Chondrocyte (in vitro differentiated cells): ENCODE results near the gene SPG11. TPM values are rescaled to one million over a fixed set of nuclear protein-coding genes. Genes with fewer than 3 reads are reported as not detected.
A peak's percentile ranks its signal among the peaks of the same experiment; 100 is the strongest.

Source experiments
- DNase-seq: peaks from one replicate; pipeline ENCODE4 v3.0.0; 2021; ENCODE audit warnings: mixed read lengths, low spot score
- H3K27ac Mint-ChIP-seq: one replicate; pipeline ENCODE4 v1.8.0; 2021; ENCODE audit warnings: mild to moderate bottlenecking, moderate library complexity, mixed read lengths; ENCODE audit not compliant: unreplicated experiment
- H3K27me3 Mint-ChIP-seq: 2 replicates; pipeline ENCODE4 v1.8.0; 2021; ENCODE audit warnings: low read depth, mixed read lengths
- H3K36me3 Mint-ChIP-seq: 2 replicates; pipeline ENCODE4 v1.8.0; 2021; ENCODE audit warnings: low read depth, mixed read lengths
- H3K4me1 Mint-ChIP-seq: 2 replicates; pipeline ENCODE4 v1.8.0; 2021; ENCODE audit warnings: low read depth, mild to moderate bottlenecking, mixed read lengths
- H3K4me3 Mint-ChIP-seq: one replicate; pipeline ENCODE4 v1.8.0; 2021; ENCODE audit warnings: mild to moderate bottlenecking, moderate library complexity, mixed read lengths; ENCODE audit not compliant: unreplicated experiment
- H3K9me3 Mint-ChIP-seq: 2 replicates; pipeline ENCODE4 v1.8.0; 2021; ENCODE audit warnings: low read depth, mixed read lengths
- total RNA-seq: library from RNA; stranded (reverse); gene quantifications from 3 replicates; pipeline ENCODE4 v1.2.1, GENCODE V29; 2021
- TF ChIP-seq, protein P1 (sequence below): fragments of 200-600 bp; sonication (generic); IDR thresholded peaks from 2 replicates; pipeline ENCODE4 v1.5.0; 2021; ENCODE audit warnings: antibody characterized with exemption, mild to moderate bottlenecking, moderate library complexity

Gene SPG11
- total RNA-seq, 1 donor from 2014 or later, result 45.4 TPM

DNA sequence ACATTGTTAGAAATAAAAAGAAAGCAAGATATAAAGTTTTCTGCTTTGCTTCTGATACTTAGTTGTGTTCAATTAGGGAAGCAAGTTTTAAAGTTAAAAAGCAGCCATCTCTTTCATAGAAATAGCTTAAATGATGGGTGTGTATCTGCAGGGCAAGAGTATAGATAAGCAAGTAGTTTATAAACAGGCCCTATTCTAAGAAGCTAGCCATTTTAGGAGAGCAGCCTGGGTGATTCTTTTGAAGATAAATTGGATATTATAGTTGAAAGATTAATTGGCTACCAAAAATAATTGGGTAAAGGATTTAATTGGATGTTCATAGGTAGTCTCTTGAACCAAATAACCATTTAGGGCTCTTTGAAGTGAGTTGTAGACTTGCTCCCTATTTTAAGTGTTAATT lies 120.9 kb downstream of the SPG11 start:
- no peak for DNase-seq
- peak overlapping the region; percentile 97 for H3K27ac Mint-ChIP-seq
- TF ChIP-seq, protein P1, sequence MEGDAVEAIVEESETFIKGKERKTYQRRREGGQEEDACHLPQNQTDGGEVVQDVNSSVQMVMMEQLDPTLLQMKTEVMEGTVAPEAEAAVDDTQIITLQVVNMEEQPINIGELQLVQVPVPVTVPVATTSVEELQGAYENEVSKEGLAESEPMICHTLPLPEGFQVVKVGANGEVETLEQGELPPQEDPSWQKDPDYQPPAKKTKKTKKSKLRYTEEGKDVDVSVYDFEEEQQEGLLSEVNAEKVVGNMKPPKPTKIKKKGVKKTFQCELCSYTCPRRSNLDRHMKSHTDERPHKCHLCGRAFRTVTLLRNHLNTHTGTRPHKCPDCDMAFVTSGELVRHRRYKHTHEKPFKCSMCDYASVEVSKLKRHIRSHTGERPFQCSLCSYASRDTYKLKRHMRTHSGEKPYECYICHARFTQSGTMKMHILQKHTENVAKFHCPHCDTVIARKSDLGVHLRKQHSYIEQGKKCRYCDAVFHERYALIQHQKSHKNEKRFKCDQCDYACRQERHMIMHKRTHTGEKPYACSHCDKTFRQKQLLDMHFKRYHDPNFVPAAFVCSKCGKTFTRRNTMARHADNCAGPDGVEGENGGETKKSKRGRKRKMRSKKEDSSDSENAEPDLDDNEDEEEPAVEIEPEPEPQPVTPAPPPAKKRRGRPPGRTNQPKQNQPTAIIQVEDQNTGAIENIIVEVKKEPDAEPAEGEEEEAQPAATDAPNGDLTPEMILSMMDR, result no peak
- H3K27me3 Mint-ChIP-seq, result no peaks in the 10 kb centered on the region
- H3K4me1 Mint-ChIP-seq, result peaks cover 70% of the 10 kb centered on the region
- no peaks in the 10 kb centered on the region for H3K9me3 Mint-ChIP-seq
- no peak overlapping the region for H3K4me3 Mint-ChIP-seq
- peaks cover 4% of the 10 kb centered on the region for H3K36me3 Mint-ChIP-seq

DNA sequence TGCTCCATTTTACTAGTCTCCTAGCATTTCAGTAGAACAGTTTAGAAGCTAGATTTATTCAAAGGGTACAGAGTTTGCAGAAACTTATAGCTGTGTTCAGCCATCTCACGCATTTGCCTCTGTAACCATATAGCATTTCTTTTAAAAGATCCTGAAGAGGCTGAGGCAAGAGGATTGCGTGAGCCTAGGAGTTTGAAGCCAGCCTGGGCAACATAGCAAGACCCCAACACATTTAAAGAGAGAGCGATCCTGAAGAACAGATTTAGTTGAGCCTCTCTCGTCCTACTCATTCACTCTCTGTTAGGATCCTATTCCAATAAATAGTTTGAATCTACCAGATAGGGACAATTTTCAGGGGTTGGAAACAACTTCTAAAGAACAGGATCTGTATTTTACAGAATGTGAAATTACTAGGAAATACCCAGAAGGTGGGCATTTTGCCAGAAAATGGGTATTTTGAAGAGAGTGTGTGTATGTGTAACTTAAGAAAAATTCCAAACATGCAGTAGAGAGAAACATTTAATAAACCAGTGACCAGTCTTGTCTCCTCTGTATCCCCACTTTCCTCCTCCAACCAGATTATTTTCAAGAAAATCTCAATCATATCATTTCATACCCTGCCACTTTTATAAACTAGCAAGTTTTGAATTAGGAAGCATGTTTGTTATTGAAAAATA lies 122.0 kb downstream of the SPG11 start:
- DNase-seq, result no peak
- peaks cover 64% of the 10 kb centered on the region for H3K4me1 Mint-ChIP-seq
- H3K27ac Mint-ChIP-seq, result peak overlapping the region; percentile 97

GRCh38 chr15:44537735-44538240 lies 125.7 kb downstream of the SPG11 start:
- DNase-seq, result no peak
- H3K27me3 Mint-ChIP-seq, result no peaks in the 10 kb centered on the region
- H3K4me1 Mint-ChIP-seq, result peaks cover 58% of the 10 kb centered on the region
- peak overlapping the region; percentile 85 for H3K4me3 Mint-ChIP-seq
- H3K9me3 Mint-ChIP-seq, result no peaks in the 10 kb centered on the region
- H3K27ac Mint-ChIP-seq, result peak overlapping the region; percentile 98
- TF ChIP-seq, protein P1, result peak; percentile 33
- H3K36me3 Mint-ChIP-seq, result peaks cover 3% of the 10 kb centered on the region

More for the DNA sequence above, 122.0 kb downstream of the SPG11 start:
- Mint-ChIP-seq H3K27me3 (no peaks in the 10 kb centered on the region), H3K9me3 (no peaks in the 10 kb centered on the region), H3K36me3 (peaks cover 4% of the 10 kb centered on the region), H3K4me3 (peak overlapping the region; percentile 50)
- TF ChIP-seq, protein P1, result no peak

GRCh38 chr15:44536962-44537734 lies 126.3 kb downstream of the SPG11 start, which contains the start of gene EIF3J:
EIF3J (plus strand) TSS chr15:44537147; CDS start chr15:44537195, 48 bp downstream.
- peak; percentile 98 for DNase-seq
- H3K27me3 Mint-ChIP-seq, result no peaks in the 10 kb centered on the region
- H3K36me3 Mint-ChIP-seq, result peaks cover 3% of the 10 kb centered on the region
- TF ChIP-seq, protein P1, result no peak
- peak within 1 kb of the TSS; percentile 98 for H3K27ac Mint-ChIP-seq
- H3K9me3 Mint-ChIP-seq, result no peaks in the 10 kb centered on the region
- peak within 1 kb of the TSS; percentile 85 for H3K4me3 Mint-ChIP-seq
- H3K4me1 Mint-ChIP-seq, result peaks cover 52% of the 10 kb centered on the region

DNA sequence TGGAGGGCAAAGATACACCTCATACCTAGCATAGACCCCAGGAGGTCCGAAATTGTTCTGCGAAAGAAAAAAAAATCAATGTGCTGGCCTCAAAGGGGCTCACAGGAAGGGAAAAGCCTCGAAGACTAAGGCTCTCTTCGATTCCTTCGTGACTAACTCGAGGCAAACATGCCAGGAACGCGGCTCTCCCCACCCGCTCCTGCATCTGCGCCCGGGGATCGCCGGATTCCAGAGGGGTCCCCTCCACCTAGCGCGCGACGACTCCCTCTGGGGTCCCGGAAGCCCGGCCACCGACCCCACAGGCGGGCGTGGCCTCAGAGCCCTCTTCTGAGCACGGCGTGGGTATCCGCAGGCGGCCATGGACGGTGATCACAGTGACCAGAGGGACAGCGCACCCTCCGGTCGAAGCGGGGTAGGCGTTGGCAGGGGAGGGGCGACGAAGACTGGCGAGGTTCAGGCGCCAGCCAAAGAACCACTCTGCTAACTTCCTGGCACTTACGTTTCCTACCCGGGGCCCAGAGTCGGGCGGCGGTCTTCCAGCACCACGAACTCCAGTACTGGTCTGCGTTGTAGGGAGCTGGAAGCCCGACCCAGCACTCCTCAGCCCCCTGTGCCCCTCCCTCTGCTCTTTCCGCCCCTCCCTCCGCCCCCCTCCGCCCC lies 127.0 kb downstream of the SPG11 start:
- Mint-ChIP-seq H3K4me3 (peak overlapping the region; percentile 85), H3K4me1 (peaks cover 45% of the 10 kb centered on the region), H3K36me3 (peaks cover 3% of the 10 kb centered on the region), H3K27me3 (no peaks in the 10 kb centered on the region), H3K9me3 (no peaks in the 10 kb centered on the region), H3K27ac (peak overlapping the region; percentile 98)
- TF ChIP-seq, protein P1, result peak; percentile 78
- peak; percentile 96 for DNase-seq
